GM12865 (cell line): ENCODE data around the gene C19orf53.
"Not testable (repeated sequence)": the region's sequence is repeated elsewhere in the genome, so short reads cannot be mapped to it uniquely, and the experiment has no call there.

Source experiments
- DNase-seq: peaks from one replicate; pipeline ENCODE4 v3.0.0; 2010; ENCODE audit warnings: low read depth
- H3K4me3 ChIP-seq: 2 replicates; pipeline ENCODE4 v1.5.1; 2011; ENCODE audit warnings: mild to moderate bottlenecking, low read depth, low read length, control low read depth
- CTCF ChIP-seq: IDR thresholded peaks from 2 replicates; pipeline ENCODE4 v1.5.1; 2011; ENCODE audit warnings: low read length, control low read depth, low read depth, inconsistent platforms; ENCODE audit not compliant: insufficient read depth; ENCODE audit errors: missing control alignments

Gene C19orf53

GRCh38 chr19:13751436-13751835 is 22.8 kb upstream of the C19orf53 start:
- TF ChIP-seq CTCF: no peak
- no peak for DNase-seq
- H3K4me3 ChIP-seq: no peak overlapping the region

- not testable (repeated sequence) for H3K4me3 ChIP-seq, DNase-seq
Observed at GRCh38 chr19:13753622-13754021, 20.6 kb upstream of the C19orf53 start.

- H3K4me3 ChIP-seq: no peak overlapping the region
- DNase-seq: no peak
- TF ChIP-seq CTCF: no peak
Observed at GRCh38 chr19:13756210-13756609, 18.0 kb upstream of the C19orf53 start.

- no peak for DNase-seq
- no peak overlapping the region for H3K4me3 ChIP-seq
- TF ChIP-seq CTCF: no peak
Observed at GRCh38 chr19:13757805-13758772, 16.2 kb upstream of the C19orf53 start.

- TF ChIP-seq CTCF: no peak
- DNase-seq: no peak
Observed at GRCh38 chr19:13758795-13759194, 15.5 kb upstream of the C19orf53 start.

GRCh38 chr19:13761423-13761822 is 12.8 kb upstream of the C19orf53 start:
- no peak for DNase-seq
- TF ChIP-seq CTCF: no peak
- H3K4me3 ChIP-seq: no peak overlapping the region

More at GRCh38 chr19:13758795-13759194, 15.5 kb upstream of the C19orf53 start:
- no peak overlapping the region for H3K4me3 ChIP-seq

- no peak for TF ChIP-seq CTCF
- DNase-seq: no peak
- no peak overlapping the region for H3K4me3 ChIP-seq
Observed at GRCh38 chr19:13762635-13763235, 11.5 kb upstream of the C19orf53 start.
